ENCODE measurements around the gene ARFGEF3.

The ARFGEF3 gene

GRCh38 chr6:138226700-138227315 lies 65.1 kb downstream of the ARFGEF3 start:
- Histone ChIP-seq H3K36me3 (ENCODE audit: control insufficient read depth, insufficient read depth, low read length) (no peaks in the 10 kb centered on the region), H3K4me1 (ENCODE audit: control insufficient read depth, insufficient read depth, low read length) (peaks cover 10% of the 10 kb centered on the region), H3K9me3 (ENCODE audit: control insufficient read depth, low read length) (no peaks in the 10 kb centered on the region), H3K27me3 (ENCODE audit: control insufficient read depth, insufficient read depth, low read length, poor library complexity, severe bottlenecking) (no peaks in the 10 kb centered on the region), H3K27ac (ENCODE audit: insufficient read depth, low read depth, low read length, poor library complexity, severe bottlenecking) (no peak overlapping the region), H3K4me3 (ENCODE audit: insufficient read depth, low read depth, low read length) (no peak overlapping the region)
- 93 to 97% methylated on average over 4 of the region's 4 CpGs for WGBS, 2 experiments

GRCh38 chr6:138227316-138227781 lies 65.6 kb downstream of the ARFGEF3 start:
- no peaks in the 10 kb centered on the region for H3K36me3 ChIP-seq (ENCODE audit: control insufficient read depth, insufficient read depth, low read length)
- WGBS, 2 experiments, result 92 to 97% methylated on average over 8 of the region's 8 CpGs
- H3K4me1 ChIP-seq (ENCODE audit: control insufficient read depth, insufficient read depth, low read length), result peaks cover 10% of the 10 kb centered on the region
- no peaks in the 10 kb centered on the region for H3K9me3 ChIP-seq (ENCODE audit: control insufficient read depth, low read length)
- H3K4me3 ChIP-seq (ENCODE audit: insufficient read depth, low read depth, low read length), result no peak overlapping the region
- no peak overlapping the region for H3K27ac ChIP-seq (ENCODE audit: insufficient read depth, low read depth, low read length, poor library complexity, severe bottlenecking)
- H3K27me3 ChIP-seq (ENCODE audit: control insufficient read depth, insufficient read depth, low read length, poor library complexity, severe bottlenecking), result no peaks in the 10 kb centered on the region

DNA sequence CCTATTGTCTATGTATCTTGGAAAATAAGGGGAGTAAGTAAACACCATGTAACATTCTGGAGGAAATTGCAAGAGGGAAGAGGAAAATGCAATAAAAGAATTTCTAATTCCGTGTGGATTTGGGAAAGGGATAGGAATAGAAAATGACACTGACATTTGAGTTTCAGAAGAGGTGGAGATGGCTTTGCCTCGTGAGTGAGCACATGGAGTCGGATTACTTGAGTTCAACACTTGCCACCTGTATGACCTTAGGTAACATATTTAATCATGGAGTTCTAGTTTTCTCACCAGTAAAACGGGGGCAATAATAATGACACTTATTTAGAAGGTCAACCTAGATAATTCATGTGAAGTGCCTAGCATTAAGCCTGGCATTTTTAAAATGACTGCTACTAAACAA lies 67.3 kb downstream of the ARFGEF3 start:
- 76 to 81% methylated on average over 4 of the region's 4 CpGs for WGBS, 2 experiments
- peaks cover 10% of the 10 kb centered on the region for H3K4me1 ChIP-seq (ENCODE audit: control insufficient read depth, insufficient read depth, low read length)

DNA sequence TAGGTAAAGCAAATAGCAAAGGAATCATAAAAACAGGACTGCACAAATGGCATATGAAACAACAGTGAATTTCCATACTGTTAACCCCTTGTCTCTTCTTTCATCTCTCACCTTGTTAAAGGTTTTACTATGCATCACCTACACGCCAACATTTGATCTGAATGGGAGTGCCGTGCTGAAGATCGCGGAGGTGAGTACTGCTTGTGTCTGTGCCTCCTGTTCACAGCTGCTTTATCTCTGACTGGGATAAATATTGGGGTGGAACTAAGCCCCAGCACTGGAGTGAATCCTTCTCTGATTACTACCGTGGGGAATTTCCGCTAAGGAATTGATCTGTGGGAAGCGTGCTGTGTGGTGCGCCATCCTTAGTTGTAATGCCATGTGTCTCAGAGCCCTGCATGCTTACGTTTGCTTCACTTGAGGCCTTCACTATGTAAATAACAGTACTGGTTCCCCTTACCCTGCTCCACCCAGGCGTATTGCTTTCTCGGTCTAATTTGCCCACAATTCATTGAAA lies 68.0 kb downstream of the ARFGEF3 start:
- Histone ChIP-seq H3K4me1 (ENCODE audit: control insufficient read depth, insufficient read depth, low read length) (peaks cover 10% of the 10 kb centered on the region), H3K4me3 (ENCODE audit: insufficient read depth, low read depth, low read length) (no peak overlapping the region), H3K36me3 (ENCODE audit: control insufficient read depth, insufficient read depth, low read length) (no peaks in the 10 kb centered on the region), H3K27ac (ENCODE audit: insufficient read depth, low read depth, low read length, poor library complexity, severe bottlenecking) (no peak overlapping the region), H3K27me3 (ENCODE audit: control insufficient read depth, insufficient read depth, low read length, poor library complexity, severe bottlenecking) (no peaks in the 10 kb centered on the region), H3K9me3 (ENCODE audit: control insufficient read depth, low read length) (no peaks in the 10 kb centered on the region)
- WGBS, 2 experiments, result 91 to 95% methylated on average over 10 to 11 of the region's 11 CpGs

More for the DNA sequence above, 67.3 kb downstream of the ARFGEF3 start:
- Histone ChIP-seq H3K9me3 (ENCODE audit: control insufficient read depth, low read length) (no peaks in the 10 kb centered on the region), H3K27me3 (ENCODE audit: control insufficient read depth, insufficient read depth, low read length, poor library complexity, severe bottlenecking) (no peaks in the 10 kb centered on the region), H3K36me3 (ENCODE audit: control insufficient read depth, insufficient read depth, low read length) (no peaks in the 10 kb centered on the region), H3K4me3 (ENCODE audit: insufficient read depth, low read depth, low read length) (no peak overlapping the region), H3K27ac (ENCODE audit: insufficient read depth, low read depth, low read length, poor library complexity, severe bottlenecking) (no peak overlapping the region)

GRCh38 chr6:138230221-138230620 lies 68.5 kb downstream of the ARFGEF3 start:
- Histone ChIP-seq H3K27ac (ENCODE audit: insufficient read depth, low read depth, low read length, poor library complexity, severe bottlenecking) (no peak overlapping the region), H3K36me3 (ENCODE audit: control insufficient read depth, insufficient read depth, low read length) (no peaks in the 10 kb centered on the region), H3K4me3 (ENCODE audit: insufficient read depth, low read depth, low read length) (no peak overlapping the region), H3K27me3 (ENCODE audit: control insufficient read depth, insufficient read depth, low read length, poor library complexity, severe bottlenecking) (no peaks in the 10 kb centered on the region), H3K9me3 (ENCODE audit: control insufficient read depth, low read length) (no peaks in the 10 kb centered on the region), H3K4me1 (ENCODE audit: control insufficient read depth, insufficient read depth, low read length) (peaks cover 10% of the 10 kb centered on the region)

DNA sequence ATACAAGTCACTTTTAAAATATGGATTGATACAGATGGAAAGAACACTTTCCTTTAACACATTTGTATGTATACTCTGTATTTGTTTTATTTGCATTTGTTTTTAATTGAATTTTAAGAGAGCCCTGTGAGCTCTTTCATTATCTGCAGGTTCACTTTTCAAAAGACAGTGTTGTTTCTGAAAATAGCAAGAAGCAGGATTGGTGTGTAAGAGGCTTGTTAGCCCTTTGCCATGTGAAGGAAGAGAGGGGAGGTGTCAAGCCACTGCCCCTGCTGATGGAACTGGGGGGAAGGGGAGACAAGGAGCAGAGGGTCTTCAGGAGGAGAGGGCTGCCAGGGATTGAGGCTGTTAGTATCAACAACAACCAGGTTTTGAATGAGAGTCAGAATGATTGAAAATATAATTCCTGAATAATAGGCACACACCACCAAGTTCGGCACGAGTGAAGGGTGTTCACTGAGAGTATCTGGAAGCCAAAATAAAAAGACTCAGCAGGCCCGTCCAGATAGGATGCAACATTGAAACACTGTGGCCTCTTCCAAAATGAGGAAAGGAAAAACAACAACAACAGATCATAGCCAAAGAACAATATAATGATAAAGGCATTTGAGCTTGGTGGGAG lies 69.1 kb downstream of the ARFGEF3 start:
- 80 to 89% methylated on average over 3 of the region's 3 CpGs for WGBS, 2 experiments
- Histone ChIP-seq H3K27ac (ENCODE audit: insufficient read depth, low read depth, low read length, poor library complexity, severe bottlenecking) (no peak overlapping the region), H3K4me3 (ENCODE audit: insufficient read depth, low read depth, low read length) (no peak overlapping the region), H3K9me3 (ENCODE audit: control insufficient read depth, low read length) (no peaks in the 10 kb centered on the region), H3K36me3 (ENCODE audit: control insufficient read depth, insufficient read depth, low read length) (no peaks in the 10 kb centered on the region), H3K4me1 (ENCODE audit: control insufficient read depth, insufficient read depth, low read length) (peaks cover 10% of the 10 kb centered on the region), H3K27me3 (ENCODE audit: control insufficient read depth, insufficient read depth, low read length, poor library complexity, severe bottlenecking) (no peaks in the 10 kb centered on the region)

GRCh38 chr6:138231381-138231886 lies 69.7 kb downstream of the ARFGEF3 start:
- Histone ChIP-seq H3K4me1 (ENCODE audit: control insufficient read depth, insufficient read depth, low read length) (peaks cover 10% of the 10 kb centered on the region), H3K4me3 (ENCODE audit: insufficient read depth, low read depth, low read length) (no peak overlapping the region), H3K27me3 (ENCODE audit: control insufficient read depth, insufficient read depth, low read length, poor library complexity, severe bottlenecking) (no peaks in the 10 kb centered on the region), H3K9me3 (ENCODE audit: control insufficient read depth, low read length) (no peaks in the 10 kb centered on the region), H3K27ac (ENCODE audit: insufficient read depth, low read depth, low read length, poor library complexity, severe bottlenecking) (no peak overlapping the region), H3K36me3 (ENCODE audit: control insufficient read depth, insufficient read depth, low read length) (no peaks in the 10 kb centered on the region)
- 95 to 96% methylated on average over 2 to 4 of the region's 4 CpGs for WGBS, 2 experiments

DNA sequence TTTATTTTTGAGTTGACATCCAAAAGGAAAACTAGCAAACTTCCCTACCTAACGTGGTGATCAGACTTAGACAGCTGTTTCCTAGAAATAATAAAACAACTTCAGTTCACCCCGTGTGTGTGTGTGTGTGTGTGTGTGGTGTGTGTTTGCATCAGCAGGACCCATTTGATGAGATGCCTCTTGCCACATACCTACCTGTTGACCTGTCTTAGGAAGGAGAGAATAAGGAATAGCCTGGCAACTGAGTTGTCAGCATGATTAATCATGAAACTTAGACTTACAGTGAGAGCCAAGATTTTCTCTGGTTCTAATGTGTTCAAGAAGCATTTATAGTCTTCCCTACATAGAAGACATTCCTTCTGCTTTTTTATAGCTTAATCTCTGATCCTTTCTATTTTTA lies 72.6 kb downstream of the ARFGEF3 start:
- Histone ChIP-seq H3K4me1 (ENCODE audit: control insufficient read depth, insufficient read depth, low read length) (no peaks in the 10 kb centered on the region), H3K4me3 (ENCODE audit: insufficient read depth, low read depth, low read length) (no peak overlapping the region), H3K9me3 (ENCODE audit: control insufficient read depth, low read length) (no peaks in the 10 kb centered on the region), H3K27ac (ENCODE audit: insufficient read depth, low read depth, low read length, poor library complexity, severe bottlenecking) (no peak overlapping the region), H3K36me3 (ENCODE audit: control insufficient read depth, insufficient read depth, low read length) (no peaks in the 10 kb centered on the region), H3K27me3 (ENCODE audit: control insufficient read depth, insufficient read depth, low read length, poor library complexity, severe bottlenecking) (no peaks in the 10 kb centered on the region)
- WGBS, 2 experiments, result 90 to 100% methylated on average over 1 to 2 of the region's 2 CpGs

GRCh38 chr6:138235205-138235604 lies 73.5 kb downstream of the ARFGEF3 start:
- no peak overlapping the region for H3K4me3 ChIP-seq (ENCODE audit: insufficient read depth, low read depth, low read length)
- no peaks in the 10 kb centered on the region for H3K36me3 ChIP-seq (ENCODE audit: control insufficient read depth, insufficient read depth, low read length)
- no peaks in the 10 kb centered on the region for H3K4me1 ChIP-seq (ENCODE audit: control insufficient read depth, insufficient read depth, low read length)
- 67 to 86% methylated on average over 1 of the region's 1 CpG for WGBS, 2 experiments
- H3K27ac ChIP-seq (ENCODE audit: insufficient read depth, low read depth, low read length, poor library complexity, severe bottlenecking), result no peak overlapping the region
- H3K27me3 ChIP-seq (ENCODE audit: control insufficient read depth, insufficient read depth, low read length, poor library complexity, severe bottlenecking), result no peaks in the 10 kb centered on the region
- H3K9me3 ChIP-seq (ENCODE audit: control insufficient read depth, low read length), result no peaks in the 10 kb centered on the region

GRCh38 chr6:138235693-138236092 lies 74.0 kb downstream of the ARFGEF3 start:
- WGBS, 2 experiments, result 78 to 88% methylated on average over 1 of the region's 1 CpG
- no peaks in the 10 kb centered on the region for H3K27me3 ChIP-seq (ENCODE audit: control insufficient read depth, insufficient read depth, low read length, poor library complexity, severe bottlenecking)
- H3K4me3 ChIP-seq (ENCODE audit: insufficient read depth, low read depth, low read length), result no peak overlapping the region
- no peaks in the 10 kb centered on the region for H3K36me3 ChIP-seq (ENCODE audit: control insufficient read depth, insufficient read depth, low read length)
- H3K9me3 ChIP-seq (ENCODE audit: control insufficient read depth, low read length), result no peaks in the 10 kb centered on the region
- H3K27ac ChIP-seq (ENCODE audit: insufficient read depth, low read depth, low read length, poor library complexity, severe bottlenecking), result no peak overlapping the region
- H3K4me1 ChIP-seq (ENCODE audit: control insufficient read depth, insufficient read depth, low read length), result no peaks in the 10 kb centered on the region

Data from ectodermal cell (in vitro differentiated cells).